Measurements from ENCODE around the gene DCXR. TPM values are rescaled to one million over a fixed set of nuclear protein-coding genes. Genes with fewer than 3 reads are reported as not detected.

Gene DCXR
- total RNA-seq, 2 experiments from 2014 or later: 132 to 147 TPM

- BruUV-seq (replicated peaks): no TSS peak
- CTCF ChIA-PET (ENCODE audit: unreplicated experiment): interaction anchor here (0.5 kb wide), 1 partner anchor 8 kb away, joined by 4 read pairs; no protein-coding TSS in a partner anchor
These were observed 41.2 kb downstream of the DCXR start for GRCh38 chr17:81996232-81996756.

DNA sequence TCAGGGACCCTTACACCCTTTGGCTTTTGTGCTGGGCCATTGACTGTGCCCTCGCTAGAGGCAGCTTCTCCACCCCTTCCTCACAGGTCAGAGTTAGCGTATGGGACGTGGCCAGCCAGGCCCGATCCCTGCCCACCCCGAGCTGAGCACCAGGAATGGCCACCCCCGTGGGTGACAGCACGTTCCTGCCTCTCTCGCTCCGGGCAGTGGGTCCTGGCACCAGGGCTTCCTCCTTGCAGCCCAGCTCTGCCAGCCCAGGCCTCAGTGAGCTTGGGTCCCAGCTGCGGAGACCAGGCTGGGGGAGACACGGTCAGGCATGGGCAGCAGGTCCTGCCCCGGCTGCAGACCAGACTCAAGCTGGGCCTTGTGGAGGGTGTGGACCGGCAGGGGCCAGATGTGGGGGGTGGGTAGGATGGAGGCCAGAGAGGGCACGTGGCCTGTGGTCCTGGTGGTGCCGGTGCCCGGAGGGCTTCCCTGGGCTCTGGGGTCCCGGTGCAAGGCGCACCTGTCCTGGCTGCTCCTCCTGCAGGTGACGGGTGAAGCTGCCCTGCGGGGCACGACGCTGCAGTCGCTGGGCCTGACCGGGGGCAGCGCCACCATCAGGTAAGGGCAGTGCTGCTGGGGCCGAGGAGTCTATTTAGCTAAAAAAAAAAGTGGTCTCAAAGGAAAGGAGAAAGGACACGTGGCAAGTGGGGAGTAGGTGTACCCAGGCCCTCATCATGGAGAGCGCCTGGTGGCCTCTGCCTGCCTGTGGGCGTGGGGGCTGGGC is 41.9 kb downstream of the DCXR start:
- Histone ChIP-seq H3K9me2 (ENCODE audit: insufficient read depth, low read length) (no peaks in the 10 kb centered on the region), H4K20me1 (ENCODE audit: insufficient read depth, low read length) (no peaks in the 10 kb centered on the region), H3K4me2 (ENCODE audit: low read length) (no peak overlapping the region), H3K36me3 (ENCODE audit: insufficient read depth, low read length) (peaks cover 8% of the 10 kb centered on the region; the same call in 1 of the 2 replicates), H2AFZ (ENCODE audit: low read length) (no peak overlapping the region), H3K79me2 (ENCODE audit: insufficient read depth, low read depth, low read length) (no peaks in the 10 kb centered on the region), H3K4me3 (ENCODE audit: low read depth, low read length, poor library complexity, severe bottlenecking) (no peak overlapping the region), H3K4me1 (ENCODE audit: insufficient read depth, low read length, poor library complexity, severe bottlenecking) (no peaks in the 10 kb centered on the region), H3K9me3 (ENCODE audit: low read length) (no peaks in the 10 kb centered on the region), H3K27ac (ENCODE audit: low read depth, low read length, poor library complexity, severe bottlenecking) (no peak overlapping the region)
- ChIA-PET POLR2A (interaction anchor here (1.1 kb wide), 1 partner anchor 42 kb away, joined by 3 read pairs; the partner anchor contains the start of gene DCXR), CTCF (ENCODE audit: unreplicated experiment) (interaction anchor here (0.5 to 0.6 kb wide), 2 partner anchors 9 to 26 kb away, joined by 3 to 4 read pairs; no protein-coding TSS in a partner anchor)
- TF ChIP-seq EZH2phosphoT487 (IDR thresholded peaks at IDR 0.05; ENCODE audit: borderline replicate concordance, low read depth, low read length): no peak
- TF ChIP-seq, protein P1, sequence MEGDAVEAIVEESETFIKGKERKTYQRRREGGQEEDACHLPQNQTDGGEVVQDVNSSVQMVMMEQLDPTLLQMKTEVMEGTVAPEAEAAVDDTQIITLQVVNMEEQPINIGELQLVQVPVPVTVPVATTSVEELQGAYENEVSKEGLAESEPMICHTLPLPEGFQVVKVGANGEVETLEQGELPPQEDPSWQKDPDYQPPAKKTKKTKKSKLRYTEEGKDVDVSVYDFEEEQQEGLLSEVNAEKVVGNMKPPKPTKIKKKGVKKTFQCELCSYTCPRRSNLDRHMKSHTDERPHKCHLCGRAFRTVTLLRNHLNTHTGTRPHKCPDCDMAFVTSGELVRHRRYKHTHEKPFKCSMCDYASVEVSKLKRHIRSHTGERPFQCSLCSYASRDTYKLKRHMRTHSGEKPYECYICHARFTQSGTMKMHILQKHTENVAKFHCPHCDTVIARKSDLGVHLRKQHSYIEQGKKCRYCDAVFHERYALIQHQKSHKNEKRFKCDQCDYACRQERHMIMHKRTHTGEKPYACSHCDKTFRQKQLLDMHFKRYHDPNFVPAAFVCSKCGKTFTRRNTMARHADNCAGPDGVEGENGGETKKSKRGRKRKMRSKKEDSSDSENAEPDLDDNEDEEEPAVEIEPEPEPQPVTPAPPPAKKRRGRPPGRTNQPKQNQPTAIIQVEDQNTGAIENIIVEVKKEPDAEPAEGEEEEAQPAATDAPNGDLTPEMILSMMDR (conservative IDR thresholded peaks at IDR 0.05; ENCODE audit: low read length): no peak
- intact Hi-C loops (cut with micrococcal nuclease; ENCODE audit: unreplicated experiment): no loop called here
- BruUV-seq (replicated peaks): no TSS peak
- DNase-seq (ENCODE audit: low spot score): no peak

More at GRCh38 chr17:81996232-81996756, 41.2 kb downstream of the DCXR start:
- no peak for DNase-seq (ENCODE audit: low spot score)
- intact Hi-C loops (cut with micrococcal nuclease; ENCODE audit: unreplicated experiment): no loop called here
- Histone ChIP-seq H4K20me1 (ENCODE audit: insufficient read depth, low read length) (no peaks in the 10 kb centered on the region), H3K79me2 (ENCODE audit: insufficient read depth, low read depth, low read length) (no peaks in the 10 kb centered on the region), H3K9me3 (ENCODE audit: low read length) (no peaks in the 10 kb centered on the region), H3K9me2 (ENCODE audit: insufficient read depth, low read length) (no peaks in the 10 kb centered on the region), H3K4me1 (ENCODE audit: insufficient read depth, low read length, poor library complexity, severe bottlenecking) (no peaks in the 10 kb centered on the region), H3K36me3 (ENCODE audit: insufficient read depth, low read length) (peaks cover 8% of the 10 kb centered on the region; the same call in 1 of the 2 replicates), H3K4me2 (ENCODE audit: low read length) (no peak overlapping the region), H3K27ac (ENCODE audit: low read depth, low read length, poor library complexity, severe bottlenecking) (no peak overlapping the region), H3K4me3 (ENCODE audit: low read depth, low read length, poor library complexity, severe bottlenecking) (no peak overlapping the region), H2AFZ (ENCODE audit: low read length) (no peak overlapping the region)
- TF ChIP-seq, protein P1 (conservative IDR thresholded peaks at IDR 0.05; ENCODE audit: low read length): no peak
- TF ChIP-seq EZH2phosphoT487 (IDR thresholded peaks at IDR 0.05; ENCODE audit: borderline replicate concordance, low read depth, low read length): no peak
- POLR2A ChIA-PET: interaction anchor here (1.1 kb wide), 1 partner anchor 41 kb away, joined by 3 read pairs; the partner anchor contains the start of gene DCXR

Data from OCI-LY7 (cell line).